ENCODE data around the gene AKNAD1.

AKNAD1 gene

DNA sequence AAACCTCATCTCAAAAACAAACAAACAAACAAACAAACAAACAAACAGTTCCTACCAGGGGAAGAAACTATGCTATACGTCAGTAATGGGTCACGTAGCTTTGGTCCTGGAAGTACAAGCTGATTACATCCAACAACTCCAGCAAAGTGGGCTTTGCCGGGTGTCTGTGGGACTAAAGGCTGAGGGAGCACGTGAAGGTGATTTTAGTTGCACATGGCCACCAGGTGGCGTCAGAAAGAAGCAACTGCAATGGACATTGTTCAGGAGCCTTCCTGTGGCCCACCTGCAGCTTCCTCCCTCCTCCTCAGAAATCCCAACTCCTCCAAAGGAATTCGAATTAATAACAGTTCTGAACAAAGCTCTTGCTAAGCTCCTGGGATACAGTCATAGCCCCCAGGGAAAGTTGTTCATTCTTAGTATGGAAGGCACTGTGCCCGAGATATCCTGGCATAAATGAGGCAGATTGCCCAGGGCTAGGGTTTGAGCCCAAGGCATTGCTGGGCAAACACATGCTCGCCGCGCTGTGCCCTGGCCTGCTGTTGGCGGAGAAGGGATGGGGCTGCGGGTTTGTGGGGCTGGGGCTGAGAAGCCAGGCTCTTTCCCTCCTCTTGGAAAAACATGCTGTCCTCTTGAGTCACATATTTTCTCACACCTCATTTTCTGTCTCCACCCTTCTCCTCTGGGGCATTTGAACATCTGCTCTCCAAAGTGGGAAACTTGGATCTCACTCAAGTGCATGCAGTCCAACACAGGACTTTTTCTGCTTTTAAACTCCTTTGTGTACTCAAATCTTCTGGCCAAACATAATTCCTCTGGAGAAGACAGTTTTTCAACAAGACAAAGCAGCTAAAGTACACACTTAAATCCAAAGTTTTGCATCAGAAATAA lies 28.6 kb downstream of the AKNAD1 start:
- TF ChIP-seq, protein P1, sequence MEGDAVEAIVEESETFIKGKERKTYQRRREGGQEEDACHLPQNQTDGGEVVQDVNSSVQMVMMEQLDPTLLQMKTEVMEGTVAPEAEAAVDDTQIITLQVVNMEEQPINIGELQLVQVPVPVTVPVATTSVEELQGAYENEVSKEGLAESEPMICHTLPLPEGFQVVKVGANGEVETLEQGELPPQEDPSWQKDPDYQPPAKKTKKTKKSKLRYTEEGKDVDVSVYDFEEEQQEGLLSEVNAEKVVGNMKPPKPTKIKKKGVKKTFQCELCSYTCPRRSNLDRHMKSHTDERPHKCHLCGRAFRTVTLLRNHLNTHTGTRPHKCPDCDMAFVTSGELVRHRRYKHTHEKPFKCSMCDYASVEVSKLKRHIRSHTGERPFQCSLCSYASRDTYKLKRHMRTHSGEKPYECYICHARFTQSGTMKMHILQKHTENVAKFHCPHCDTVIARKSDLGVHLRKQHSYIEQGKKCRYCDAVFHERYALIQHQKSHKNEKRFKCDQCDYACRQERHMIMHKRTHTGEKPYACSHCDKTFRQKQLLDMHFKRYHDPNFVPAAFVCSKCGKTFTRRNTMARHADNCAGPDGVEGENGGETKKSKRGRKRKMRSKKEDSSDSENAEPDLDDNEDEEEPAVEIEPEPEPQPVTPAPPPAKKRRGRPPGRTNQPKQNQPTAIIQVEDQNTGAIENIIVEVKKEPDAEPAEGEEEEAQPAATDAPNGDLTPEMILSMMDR (IDR thresholded peaks at IDR 0.05; ENCODE audit: low read depth, low read length): peak; percentile 79
- DNase-seq: peak; percentile 84
- H3K27me3 ChIP-seq: no peaks in the 10 kb centered on the region
- H3K4me1 ChIP-seq: peaks cover 8% of the 10 kb centered on the region
- no peaks in the 10 kb centered on the region for H3K36me3 ChIP-seq
- no peak overlapping the region for H3K4me3 ChIP-seq (ENCODE audit: low read depth, low read length)
- no peaks in the 10 kb centered on the region for H3K9me3 ChIP-seq

DNA sequence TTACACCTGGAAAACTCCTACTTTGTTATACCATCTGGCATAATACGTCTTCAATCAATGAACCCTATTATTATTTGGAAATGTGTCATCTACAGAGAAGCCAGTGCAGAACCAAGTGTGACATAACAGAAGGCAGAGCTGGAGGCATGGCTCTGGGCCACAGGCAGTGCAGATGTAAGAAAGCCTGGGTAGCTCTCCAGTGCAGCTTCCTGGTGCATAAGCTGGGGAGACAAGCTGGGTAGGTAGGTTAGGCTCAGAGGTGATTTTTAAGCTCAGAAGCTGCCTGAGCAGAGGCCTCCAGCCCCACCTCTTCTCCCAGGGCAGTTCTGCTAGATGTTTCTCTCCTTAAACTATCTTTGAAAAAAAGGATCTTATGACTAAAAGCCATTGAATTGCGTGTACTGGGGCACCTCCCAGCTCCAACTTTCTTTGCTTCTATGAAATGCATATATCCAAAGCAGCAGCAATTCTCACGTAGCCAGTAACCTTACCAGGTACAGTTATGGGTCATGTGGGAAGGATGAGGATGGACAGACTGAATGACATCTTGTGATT lies 30.7 kb downstream of the AKNAD1 start:
- no peaks in the 10 kb centered on the region for H3K9me3 ChIP-seq
- H3K36me3 ChIP-seq: no peaks in the 10 kb centered on the region
- TF ChIP-seq, protein P1 (IDR thresholded peaks at IDR 0.05; ENCODE audit: low read depth, low read length): no peak
- H3K4me3 ChIP-seq (ENCODE audit: low read depth, low read length): no peak overlapping the region
- peaks cover 7% of the 10 kb centered on the region for H3K4me1 ChIP-seq
- no peak for DNase-seq
- no peaks in the 10 kb centered on the region for H3K27me3 ChIP-seq

DNA sequence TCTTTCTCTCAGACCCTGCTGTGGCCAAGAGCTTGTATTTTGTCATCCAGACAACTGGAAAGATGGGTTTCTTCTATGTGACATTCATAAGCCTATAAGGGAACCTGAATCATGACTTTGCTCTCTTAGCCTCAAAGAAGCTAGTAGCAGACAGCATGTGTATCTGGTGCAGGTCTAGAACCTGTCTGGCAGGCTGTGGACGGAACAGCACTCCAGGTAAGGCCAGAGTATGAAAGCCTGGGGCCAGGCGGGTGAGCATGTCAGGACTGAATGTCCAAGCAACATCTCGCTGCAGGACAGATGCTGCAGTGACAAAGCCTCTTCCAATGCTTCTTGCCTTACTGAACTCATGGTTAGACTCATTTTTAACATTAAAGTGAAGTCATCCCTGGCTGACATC lies 32.8 kb downstream of the AKNAD1 start:
- H3K9me3 ChIP-seq: no peaks in the 10 kb centered on the region
- no peaks in the 10 kb centered on the region for H3K36me3 ChIP-seq
- H3K27me3 ChIP-seq: no peaks in the 10 kb centered on the region
- TF ChIP-seq, protein P1 (IDR thresholded peaks at IDR 0.05; ENCODE audit: low read depth, low read length): no peak
- H3K4me1 ChIP-seq: no peaks in the 10 kb centered on the region
- DNase-seq: no peak
- H3K4me3 ChIP-seq (ENCODE audit: low read depth, low read length): no peak overlapping the region

DNA sequence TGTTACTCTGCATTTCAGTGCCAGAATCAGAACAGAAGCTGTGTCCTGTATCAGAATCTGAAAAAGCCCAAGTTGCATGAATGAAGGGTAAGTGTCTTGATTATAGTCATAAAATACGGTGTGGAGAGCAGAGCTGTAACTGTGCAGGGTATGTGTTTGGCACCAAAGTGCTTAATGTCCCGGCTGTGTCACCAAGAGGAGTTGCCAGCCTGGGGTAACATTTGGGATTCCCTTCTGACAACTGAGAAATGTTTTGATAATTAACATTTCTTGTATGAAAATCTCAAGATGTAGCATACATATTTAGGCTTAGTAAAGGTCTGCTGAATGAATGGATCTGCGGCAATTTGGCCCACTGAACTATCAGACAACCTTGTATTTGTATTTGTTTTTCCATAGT lies 33.3 kb downstream of the AKNAD1 start:
- no peaks in the 10 kb centered on the region for H3K4me1 ChIP-seq
- no peaks in the 10 kb centered on the region for H3K36me3 ChIP-seq
- TF ChIP-seq, protein P1 (IDR thresholded peaks at IDR 0.05; ENCODE audit: low read depth, low read length): no peak
- no peak for DNase-seq
- no peaks in the 10 kb centered on the region for H3K27me3 ChIP-seq
- H3K4me3 ChIP-seq (ENCODE audit: low read depth, low read length): no peak overlapping the region
- no peaks in the 10 kb centered on the region for H3K9me3 ChIP-seq

DNA sequence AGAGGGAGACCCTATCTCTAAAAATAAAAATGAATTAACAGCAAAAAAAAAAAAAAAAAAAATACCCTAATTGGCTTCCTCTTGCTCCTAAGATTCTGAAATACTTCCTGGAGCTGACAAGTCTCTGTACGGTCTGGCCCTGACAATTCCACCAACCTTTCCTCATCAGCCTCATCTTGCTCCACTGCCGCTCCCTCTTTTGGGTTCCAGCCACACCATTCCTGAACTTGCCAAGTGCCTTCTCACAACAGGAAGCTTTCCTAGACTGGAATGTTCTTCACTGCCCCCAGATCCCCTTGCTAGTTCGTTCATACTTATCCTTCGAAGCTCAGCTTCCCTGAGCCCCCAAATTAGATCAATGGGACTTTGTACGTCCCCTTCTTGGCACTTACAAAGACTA lies 37.0 kb downstream of the AKNAD1 start:
- Histone ChIP-seq H3K27me3 (no peaks in the 10 kb centered on the region), H3K36me3 (no peaks in the 10 kb centered on the region), H3K9me3 (no peaks in the 10 kb centered on the region), H3K4me1 (peaks cover 15% of the 10 kb centered on the region), H3K4me3 (ENCODE audit: low read depth, low read length) (no peak overlapping the region)
- DNase-seq: no peak
- TF ChIP-seq, protein P1 (IDR thresholded peaks at IDR 0.05; ENCODE audit: low read depth, low read length): no peak

DNA sequence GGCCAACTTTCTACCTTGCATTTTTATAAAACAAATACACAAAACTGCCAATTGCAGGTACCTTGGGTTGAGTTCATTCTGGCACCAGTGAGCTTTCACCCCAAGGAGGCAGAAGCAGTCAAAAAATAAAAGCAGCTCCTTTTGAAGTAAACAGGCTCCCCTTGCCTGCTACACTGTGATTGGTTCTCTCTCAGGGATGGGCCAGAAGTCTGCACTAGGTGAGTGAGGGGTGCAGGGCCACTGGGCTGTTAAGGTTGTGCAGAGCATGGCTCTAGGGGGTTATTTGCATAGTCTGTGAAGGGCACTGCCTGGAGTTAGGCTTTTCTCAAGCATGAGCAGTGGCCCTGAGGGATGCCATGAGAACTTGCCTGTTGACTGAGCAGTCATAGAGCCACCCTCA lies 39.1 kb downstream of the AKNAD1 start:
- Histone ChIP-seq H3K4me3 (ENCODE audit: low read depth, low read length) (no peak overlapping the region), H3K9me3 (no peaks in the 10 kb centered on the region), H3K36me3 (no peaks in the 10 kb centered on the region), H3K27me3 (no peaks in the 10 kb centered on the region), H3K4me1 (peaks cover 23% of the 10 kb centered on the region)
- TF ChIP-seq, protein P1 (IDR thresholded peaks at IDR 0.05; ENCODE audit: low read depth, low read length): no peak
- DNase-seq: no peak

Data from BE2C (cell line).